SW 1271 (cell line): ENCODE results near the gene FAM174A.
A peak's percentile ranks its signal among the peaks of the same experiment; 100 is the strongest.

Source experiments
- DNase-seq, 2 experiments: peaks; one replicate each; lab custom pipeline; 2025; lab: John Stamatoyannopoulos, UW

FAM174A gene

GRCh38 chr5:100535060-100536005 lies at the start of gene FAM174A:
TSS of gene FAM174A (plus strand) at chr5:100535374. CDS start at chr5:100535531, 157 bp downstream.
- DNase-seq = peak; percentile 85 to 97

- DNase-seq = no peak
Observed at GRCh38 chr5:100493996-100494395, 41.2 kb upstream of the FAM174A start.

GRCh38 chr5:100496296-100496695 lies 38.9 kb upstream of the FAM174A start:
- no peak for DNase-seq

GRCh38 chr5:100502684-100503083 lies 32.5 kb upstream of the FAM174A start:
- DNase-seq = no peak

GRCh38 chr5:100505984-100506670 lies 29.0 kb upstream of the FAM174A start:
- peak in 1 of 2 experiments; percentile 31 for DNase-seq

DNA sequence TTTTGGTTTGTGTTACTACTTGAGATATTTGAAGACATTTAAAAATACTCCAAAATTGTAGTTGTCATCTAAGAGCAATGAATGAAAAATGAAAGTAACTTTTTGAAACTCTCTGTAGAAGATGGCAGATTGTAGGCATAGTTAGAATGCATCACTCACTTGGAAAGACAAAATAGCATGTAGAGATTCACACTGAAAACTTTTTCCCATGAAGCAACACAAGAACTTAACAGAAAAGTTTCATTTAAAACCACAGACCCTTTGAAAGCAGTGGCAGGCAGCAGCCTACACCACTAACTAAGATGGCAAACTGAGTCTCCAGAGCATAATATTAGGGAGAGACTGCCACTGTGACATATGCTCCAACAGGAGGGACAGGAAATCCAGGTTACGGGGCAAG lies 18.9 kb upstream of the FAM174A start:
- no peak for DNase-seq

DNA sequence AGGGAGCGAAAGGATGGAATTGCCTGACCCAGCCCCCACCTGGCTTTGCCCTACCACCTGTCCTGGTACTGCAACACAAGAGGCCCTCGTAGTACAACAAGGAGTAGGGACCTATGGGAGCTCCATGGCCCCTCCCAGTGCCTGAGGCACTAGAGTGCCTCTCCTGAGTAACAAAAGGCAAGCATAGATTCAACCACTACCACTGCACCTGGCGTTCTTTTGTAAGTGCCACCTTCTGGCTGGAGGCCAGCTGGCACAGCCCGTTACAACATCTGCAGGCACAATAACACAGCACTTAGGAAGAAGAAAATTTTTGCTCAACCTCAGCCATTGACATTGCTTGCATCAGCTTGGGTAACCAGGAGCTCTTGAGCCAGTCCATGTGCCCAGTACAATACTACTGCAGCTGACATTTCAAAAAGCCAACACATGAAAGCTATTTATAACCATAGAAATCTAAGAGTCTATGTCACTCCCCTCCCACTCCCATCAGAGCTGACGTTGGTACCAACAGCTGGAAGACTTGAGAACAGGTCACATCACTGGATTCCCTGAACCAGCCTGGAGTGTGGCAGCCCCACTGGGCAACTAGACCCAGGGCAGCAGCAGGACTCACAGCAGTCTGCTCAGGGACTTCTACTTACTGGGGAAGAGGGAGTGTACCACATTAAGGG lies 17.7 kb upstream of the FAM174A start:
- DNase-seq = no peak

DNA sequence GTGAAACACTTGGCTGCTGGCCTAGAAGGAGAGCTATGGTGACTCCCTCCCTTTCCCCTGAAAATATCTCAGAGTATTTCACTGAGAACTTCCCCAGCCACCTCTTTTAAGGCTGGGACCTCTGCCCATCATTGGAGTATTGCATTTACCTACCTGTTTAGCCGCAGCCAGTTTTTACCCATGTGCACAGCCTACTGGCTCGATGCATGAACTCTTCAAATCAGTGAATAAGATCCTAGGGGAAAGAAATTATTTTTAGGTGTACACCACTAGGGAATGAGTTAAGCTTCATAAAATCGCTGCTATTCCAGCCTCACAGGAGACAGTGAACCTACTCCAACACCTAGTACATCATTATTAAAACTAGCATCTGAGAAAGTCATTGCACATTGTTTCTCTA lies 16.8 kb upstream of the FAM174A start:
- DNase-seq = no peak

DNA sequence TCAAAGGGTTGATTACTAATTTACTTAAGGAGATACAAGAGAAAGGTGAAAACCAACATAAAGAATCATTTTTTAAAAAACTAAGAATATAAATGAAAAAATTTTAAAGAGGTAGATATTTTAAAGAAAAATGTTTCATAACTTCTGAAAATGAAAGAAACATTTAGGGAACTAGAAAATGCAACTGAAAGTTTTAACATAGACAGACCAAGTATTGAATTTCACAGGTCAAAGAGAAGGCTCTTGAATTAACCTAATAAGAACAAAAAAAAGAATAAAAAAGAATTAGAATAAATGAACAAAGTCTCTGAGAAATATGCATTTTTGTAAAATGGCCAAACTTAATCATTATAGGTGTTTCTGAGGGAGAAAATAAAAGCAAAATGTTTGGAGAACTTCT lies 16.1 kb upstream of the FAM174A start:
- DNase-seq = no peak

- DNase-seq = no peak
Observed at GRCh38 chr5:100520348-100520747, 14.8 kb upstream of the FAM174A start.

DNA sequence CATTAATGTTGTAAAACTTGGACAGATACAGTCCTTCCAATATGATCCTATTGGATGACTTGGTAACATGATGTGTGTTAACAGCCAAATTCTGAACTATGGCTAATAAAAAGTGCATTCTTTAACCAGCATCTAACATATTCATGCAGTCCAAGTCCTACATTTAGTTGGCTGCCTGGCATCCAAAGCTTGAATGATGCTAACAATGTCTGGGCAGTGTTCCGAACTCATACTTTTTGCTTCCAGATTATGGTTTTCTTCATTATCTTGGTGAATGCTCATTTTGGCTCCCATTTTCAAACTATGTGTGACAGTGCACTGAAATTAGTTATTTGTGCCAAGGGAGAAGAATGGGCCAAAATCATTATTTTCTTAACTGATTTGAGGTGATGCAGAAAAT lies 2.8 kb downstream of the FAM174A start:
- DNase-seq = no peak

- no peak for DNase-seq
Observed at GRCh38 chr5:100539519-100539918, 4.3 kb downstream of the FAM174A start.

DNA sequence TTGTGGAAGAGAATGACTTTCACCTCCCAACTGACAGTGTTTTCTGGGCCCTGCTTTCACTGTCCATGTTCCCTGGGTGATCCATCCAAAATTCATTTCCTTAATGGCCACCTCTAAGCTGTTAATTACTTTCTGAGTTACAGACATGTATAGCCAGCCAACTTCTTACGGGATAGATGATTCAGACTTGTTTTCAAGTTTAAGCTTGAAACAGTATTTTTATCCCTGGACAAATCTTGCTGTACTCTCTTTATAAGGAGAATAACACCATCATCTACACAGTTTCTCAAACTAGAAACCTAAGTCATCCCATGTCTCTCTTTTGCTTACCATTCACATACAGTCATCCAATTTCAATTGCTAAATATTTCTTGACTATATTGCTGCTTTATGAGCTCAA lies 6.9 kb downstream of the FAM174A start:
- DNase-seq = no peak

- DNase-seq = no peak
Observed at GRCh38 chr5:100546001-100546400, 10.8 kb downstream of the FAM174A start.

DNA sequence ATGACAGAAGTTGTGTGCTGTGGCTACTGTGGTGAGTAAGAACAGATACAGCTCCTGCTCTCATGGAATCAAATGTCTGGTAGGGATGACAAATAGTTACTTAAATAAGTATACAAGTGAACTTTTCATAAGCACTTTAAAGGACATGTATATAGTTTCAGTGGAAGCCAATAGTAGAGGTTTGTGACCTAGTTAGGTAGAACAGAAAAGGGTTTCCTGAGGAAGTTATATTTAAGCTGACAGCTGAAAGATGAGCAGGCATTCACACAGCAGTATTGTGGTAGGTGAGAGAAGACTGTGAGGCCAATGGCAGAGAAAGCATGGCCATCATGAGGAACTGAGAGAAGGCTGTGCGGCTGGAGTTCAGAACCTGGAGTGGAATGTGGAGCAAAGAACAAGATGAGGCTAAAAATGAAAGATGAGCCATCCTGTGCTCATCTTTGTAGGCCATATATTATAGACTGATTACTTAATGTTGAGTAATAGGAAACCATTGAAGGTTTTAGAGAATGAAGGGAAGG lies 15.4 kb downstream of the FAM174A start:
- DNase-seq = no peak

DNA sequence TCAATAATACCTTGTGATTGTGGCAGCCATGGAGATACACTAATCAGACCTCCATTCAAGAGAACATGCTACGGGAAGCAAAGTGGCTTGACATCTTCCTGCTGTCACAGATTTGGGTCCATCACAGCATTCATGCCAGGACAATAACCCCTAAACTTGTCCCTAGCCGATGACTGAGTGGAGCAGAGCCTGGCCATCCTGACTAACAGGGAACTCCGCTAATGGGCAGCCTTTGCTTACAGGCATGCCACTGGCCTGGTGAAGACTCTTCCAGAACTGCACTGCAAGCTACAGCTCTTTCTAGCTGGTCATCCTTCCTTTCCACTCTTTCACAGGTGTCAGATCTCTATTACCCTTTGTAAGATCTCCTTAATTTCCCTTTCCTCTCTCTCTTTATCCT lies 16.0 kb downstream of the FAM174A start:
- DNase-seq = no peak

- DNase-seq = no peak
Observed at GRCh38 chr5:100553209-100553608, 18.0 kb downstream of the FAM174A start.

- DNase-seq = no peak
Observed at GRCh38 chr5:100560860-100561259, 25.7 kb downstream of the FAM174A start.

DNA sequence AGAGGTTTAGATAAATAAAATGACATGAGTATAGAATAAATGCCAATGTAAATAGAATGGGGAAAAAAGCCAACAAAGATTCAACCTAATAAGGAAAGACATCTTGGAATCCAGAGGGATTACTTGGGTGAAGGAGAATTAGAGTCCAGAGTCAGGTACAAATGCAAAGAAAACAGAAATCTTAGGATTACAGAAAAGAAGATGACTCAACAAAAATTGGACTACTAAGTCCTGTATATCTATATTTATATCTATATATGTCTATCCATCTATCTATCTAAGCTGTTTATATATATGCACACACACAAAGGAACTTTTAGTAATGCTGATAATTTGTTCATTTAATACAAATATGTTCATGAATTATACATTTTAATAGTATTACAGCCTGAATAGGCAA lies 27.6 kb downstream of the FAM174A start:
- DNase-seq = no peak

GRCh38 chr5:100566382-100567141 lies 31.4 kb downstream of the FAM174A start:
- DNase-seq = no peak

DNA sequence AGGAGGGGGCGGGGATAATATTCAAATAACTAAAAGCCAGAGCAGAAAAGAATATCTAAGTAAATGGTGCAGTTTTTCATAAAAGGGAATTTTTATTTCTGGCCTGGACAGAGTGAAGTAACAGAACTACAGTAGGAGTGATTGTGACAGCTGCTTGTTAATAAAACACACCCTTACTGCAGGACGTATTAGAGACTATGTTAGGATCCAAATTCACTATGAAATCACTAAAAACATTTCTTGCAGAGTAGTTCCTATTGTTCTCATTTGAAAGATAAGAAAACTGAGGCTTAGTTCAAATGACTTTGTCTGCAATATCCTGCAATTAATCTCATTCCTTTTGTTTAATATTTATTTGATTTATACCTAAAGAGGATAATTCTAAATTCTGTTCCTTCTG lies 39.5 kb downstream of the FAM174A start:
- no peak for DNase-seq

- no peak for DNase-seq
Observed at GRCh38 chr5:100575815-100576214, 40.6 kb downstream of the FAM174A start.
